Astrocyte of the cerebellum (primary cell): ENCODE measurements around the gene HSDL2.
A peak's percentile ranks its signal among the peaks of the same experiment; 100 is the strongest.

ENCODE experiments used
- DNase-seq: peaks from one replicate; pipeline ENCODE4 v3.0.0-alpha.2; 2011; ENCODE audit warnings: low read depth
- H3K4me3 ChIP-seq: 2 replicates; pipeline ENCODE4 v1.5.1; 2011; ENCODE audit warnings: mild to moderate bottlenecking, low read depth, low read length, moderate library complexity
- in situ Hi-C: cut with HindIII; loops from 2 replicates; pipeline ENCODE4 v1.10.0; 2017; ENCODE audit warnings: low sequenced_read_pairs
- TF ChIP-seq, protein P1 (sequence below): IDR thresholded peaks from 2 replicates; pipeline ENCODE4 v1.5.1; 2012; ENCODE audit warnings: low read length, low read depth, moderate library complexity, mild to moderate bottlenecking; ENCODE audit errors: missing control alignments

HSDL2 gene

DNA sequence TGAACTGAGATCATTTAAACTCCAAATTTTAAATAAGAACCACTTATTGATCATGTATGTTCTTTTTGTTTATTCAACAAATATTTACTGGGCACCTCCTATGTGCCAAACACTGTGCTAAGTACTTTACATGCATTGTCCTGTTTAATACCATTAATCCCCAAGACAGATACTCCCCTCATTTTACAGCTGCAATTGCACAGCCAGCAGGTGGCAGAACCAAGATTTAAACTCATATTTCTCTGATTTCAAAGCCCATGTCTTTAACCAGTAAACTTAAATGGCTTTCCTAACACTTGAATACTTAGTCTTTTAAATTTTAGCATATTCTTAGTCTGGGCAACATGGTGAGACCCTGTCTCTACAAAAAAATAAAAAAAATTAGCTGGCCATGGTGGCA, 63.3 kb downstream of the HSDL2 start:
- H3K4me3 ChIP-seq, result no peak overlapping the region
- TF ChIP-seq, protein P1, sequence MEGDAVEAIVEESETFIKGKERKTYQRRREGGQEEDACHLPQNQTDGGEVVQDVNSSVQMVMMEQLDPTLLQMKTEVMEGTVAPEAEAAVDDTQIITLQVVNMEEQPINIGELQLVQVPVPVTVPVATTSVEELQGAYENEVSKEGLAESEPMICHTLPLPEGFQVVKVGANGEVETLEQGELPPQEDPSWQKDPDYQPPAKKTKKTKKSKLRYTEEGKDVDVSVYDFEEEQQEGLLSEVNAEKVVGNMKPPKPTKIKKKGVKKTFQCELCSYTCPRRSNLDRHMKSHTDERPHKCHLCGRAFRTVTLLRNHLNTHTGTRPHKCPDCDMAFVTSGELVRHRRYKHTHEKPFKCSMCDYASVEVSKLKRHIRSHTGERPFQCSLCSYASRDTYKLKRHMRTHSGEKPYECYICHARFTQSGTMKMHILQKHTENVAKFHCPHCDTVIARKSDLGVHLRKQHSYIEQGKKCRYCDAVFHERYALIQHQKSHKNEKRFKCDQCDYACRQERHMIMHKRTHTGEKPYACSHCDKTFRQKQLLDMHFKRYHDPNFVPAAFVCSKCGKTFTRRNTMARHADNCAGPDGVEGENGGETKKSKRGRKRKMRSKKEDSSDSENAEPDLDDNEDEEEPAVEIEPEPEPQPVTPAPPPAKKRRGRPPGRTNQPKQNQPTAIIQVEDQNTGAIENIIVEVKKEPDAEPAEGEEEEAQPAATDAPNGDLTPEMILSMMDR, result peak; percentile 54
- peak; percentile 12 for DNase-seq
- in situ Hi-C loops, result no loop called here

DNA sequence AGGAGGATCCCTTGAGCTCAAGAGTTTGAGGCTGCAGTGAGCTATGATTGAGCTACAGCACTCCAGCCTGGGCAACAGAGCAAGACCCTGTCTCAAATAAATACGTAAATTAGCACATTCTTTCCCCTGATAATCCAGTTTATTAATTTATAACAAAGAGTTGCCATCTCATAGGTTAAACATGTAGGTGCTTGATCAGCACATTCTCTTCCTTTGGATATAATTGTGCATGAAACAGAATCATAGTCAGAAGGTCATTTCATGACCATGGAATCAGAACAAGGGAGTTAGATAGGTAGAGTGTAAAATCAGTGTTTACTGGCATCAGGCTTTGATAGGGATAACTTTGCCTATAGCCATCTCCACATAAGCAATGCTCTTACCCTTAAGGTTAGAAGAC, 63.7 kb downstream of the HSDL2 start:
- no peak overlapping the region for H3K4me3 ChIP-seq
- no peak for DNase-seq
- in situ Hi-C loops, result no loop called here
- TF ChIP-seq, protein P1, result no peak

DNA sequence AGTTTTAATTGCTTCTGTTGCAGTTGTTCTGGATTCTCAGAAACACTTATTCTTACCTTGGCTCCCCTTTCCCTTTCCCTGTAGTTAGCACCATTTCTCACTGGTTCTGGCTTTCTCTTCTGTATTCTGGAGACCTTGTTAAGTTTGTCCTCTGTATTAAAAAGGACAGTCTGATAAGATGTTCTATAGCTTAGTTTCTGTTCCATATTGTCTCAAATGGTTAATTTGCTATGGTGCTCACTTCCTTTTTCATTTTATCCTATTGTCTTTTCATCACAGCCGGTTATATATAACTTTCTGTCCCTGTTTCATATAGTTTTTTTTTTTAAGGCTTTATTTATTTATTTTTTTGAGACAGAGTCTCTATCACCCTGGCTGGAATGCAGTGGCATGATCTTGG, 65.3 kb downstream of the HSDL2 start:
- H3K4me3 ChIP-seq, result no peak overlapping the region
- no peak for DNase-seq
- TF ChIP-seq, protein P1, result no peak
- in situ Hi-C loops, result no loop called here

DNA sequence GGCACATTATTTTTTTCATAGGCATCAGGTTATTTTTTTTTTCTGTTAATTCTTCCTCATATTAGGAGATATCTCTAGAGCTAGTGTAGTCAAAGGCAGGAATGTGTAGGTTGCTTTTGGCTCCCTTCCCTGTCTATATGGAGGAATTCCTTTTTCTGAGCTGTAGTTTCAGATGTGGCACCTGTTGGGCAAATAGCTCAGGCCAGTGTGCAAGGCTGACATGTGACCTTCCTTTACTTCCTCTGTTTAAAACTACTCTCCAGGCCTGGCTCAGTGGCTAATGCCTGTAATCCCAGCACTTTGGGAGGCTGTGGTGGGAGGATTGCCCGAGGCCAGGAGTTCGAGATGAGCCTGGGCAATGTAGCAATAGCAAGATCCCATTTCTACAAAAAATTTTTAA, 66.2 kb downstream of the HSDL2 start:
- no peak overlapping the region for H3K4me3 ChIP-seq
- TF ChIP-seq, protein P1, result no peak
- no peak for DNase-seq
- in situ Hi-C loops, result no loop called here

DNA sequence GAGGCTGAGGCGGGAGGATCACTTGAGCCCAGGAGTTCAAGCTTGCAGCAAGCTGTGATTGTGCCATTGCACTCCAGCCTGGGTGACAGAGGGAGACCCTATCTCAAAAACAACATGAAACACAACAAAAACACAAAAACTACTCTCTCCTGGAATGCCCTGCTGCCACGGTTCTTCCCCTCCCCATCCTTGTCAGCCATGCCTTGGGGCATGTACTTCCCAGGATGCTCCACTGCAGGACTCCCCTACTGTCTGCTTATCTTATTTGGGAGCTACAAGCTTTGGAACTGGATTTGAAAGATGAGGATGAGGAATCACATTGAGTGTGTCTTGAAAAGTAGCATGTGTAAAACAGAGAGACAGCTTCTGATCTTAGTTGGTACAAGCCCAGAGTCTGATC, 66.6 kb downstream of the HSDL2 start:
- TF ChIP-seq, protein P1, result no peak
- in situ Hi-C loops, result no loop called here
- DNase-seq, result no peak
- H3K4me3 ChIP-seq, result no peak overlapping the region

DNA sequence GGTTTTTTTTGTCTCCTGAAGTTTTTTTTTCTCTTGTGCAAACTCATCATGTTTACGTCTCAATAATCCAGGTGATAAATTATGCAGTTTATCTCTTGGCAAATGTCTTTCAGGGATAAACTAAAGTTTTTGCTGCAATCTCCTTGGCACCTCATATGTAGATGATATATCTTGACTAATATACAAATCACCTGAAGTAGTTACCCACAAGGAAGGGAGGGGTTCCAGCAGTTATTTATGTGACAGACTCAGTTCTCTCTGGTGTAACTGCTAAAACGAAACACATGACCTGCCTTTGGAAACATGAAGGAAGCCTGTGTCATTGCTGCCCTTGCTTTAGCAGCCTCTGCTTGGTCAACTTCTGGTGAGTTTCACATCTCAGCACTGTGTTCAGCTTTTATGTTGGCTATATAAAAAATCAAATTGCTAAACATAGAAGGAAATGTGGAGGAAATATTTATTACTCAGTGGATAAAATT, 67.4 kb downstream of the HSDL2 start:
- TF ChIP-seq, protein P1, result no peak
- in situ Hi-C loops, result no loop called here
- DNase-seq, result no peak

DNA sequence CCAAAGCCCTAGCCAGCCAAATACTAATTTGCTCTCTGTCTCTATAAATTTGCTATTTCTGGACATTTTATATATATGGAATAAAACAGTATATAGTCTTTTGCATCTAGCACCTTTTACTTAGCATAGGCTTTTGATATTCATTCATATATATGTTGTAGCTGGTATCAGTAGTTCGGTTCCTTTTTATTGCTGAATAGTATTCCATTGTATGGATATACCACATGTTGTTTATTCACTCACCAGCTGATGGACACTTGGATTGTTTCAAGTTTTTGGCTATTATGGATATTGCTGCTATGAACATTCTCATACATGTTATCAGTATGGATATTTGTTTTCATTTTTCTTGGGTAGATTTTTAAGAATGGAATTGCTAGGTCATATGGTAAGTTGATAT, 82.9 kb downstream of the HSDL2 start:
- in situ Hi-C loops, result no loop called here
- TF ChIP-seq, protein P1, result no peak
- H3K4me3 ChIP-seq, result no peak overlapping the region
- DNase-seq, result no peak

More for the DNA sequence above, 67.4 kb downstream of the HSDL2 start:
- H3K4me3 ChIP-seq, result no peak overlapping the region
